GM06990 (cell line): ENCODE results near the gene RNF11.
"Not testable (repeated sequence)": the region's sequence is repeated elsewhere in the genome, so short reads cannot be mapped to it uniquely, and the experiment has no call there.

Experiments
- DNase-seq: peaks from one replicate; pipeline ENCODE4 v3.0.0-alpha.2; 2011; ENCODE audit not compliant: insufficient read length; ENCODE audit errors: extremely low read depth
- H3K27me3 ChIP-seq: replicated peaks from 2 replicates; pipeline ENCODE4 v1.6.0; 2011; ENCODE audit warnings: low read length; ENCODE audit not compliant: control insufficient read depth, insufficient read depth
- H3K36me3 ChIP-seq: 2 replicates; pipeline ENCODE4 v1.5.1; 2011; ENCODE audit warnings: low read length; ENCODE audit not compliant: control insufficient read depth, insufficient read depth
- H3K4me3 ChIP-seq: replicated peaks from 2 replicates; pipeline ENCODE4 v1.5.1; 2011; ENCODE audit warnings: low read depth, mild to moderate bottlenecking, control low read depth, low read length
- CTCF ChIP-seq: IDR thresholded peaks from 2 replicates; pipeline ENCODE4 v1.5.1; 2011; ENCODE audit warnings: low read length, control low read depth, mild to moderate bottlenecking, inconsistent platforms; ENCODE audit not compliant: insufficient read depth, poor library complexity, severe bottlenecking

The RNF11 gene

GRCh38 chr1:51219022-51219421 is 17.1 kb upstream of the RNF11 start:
- no peak for DNase-seq
- Histone ChIP-seq H3K27me3 (no peaks in the 10 kb centered on the region), H3K4me3 (no peak overlapping the region), H3K36me3 (no peaks in the 10 kb centered on the region)
- TF ChIP-seq CTCF, result no peak

GRCh38 chr1:51221529-51221928 is 14.5 kb upstream of the RNF11 start:
- DNase-seq, H3K27me3 ChIP-seq, H3K4me3 ChIP-seq, H3K36me3 ChIP-seq: not testable (repeated sequence)

GRCh38 chr1:51222136-51222787 is 13.8 kb upstream of the RNF11 start:
- DNase-seq, result no peak
- no peaks in the 10 kb centered on the region for H3K27me3 ChIP-seq
- no peaks in the 10 kb centered on the region for H3K36me3 ChIP-seq
- TF ChIP-seq CTCF, result no peak
- no peak overlapping the region for H3K4me3 ChIP-seq

DNA sequence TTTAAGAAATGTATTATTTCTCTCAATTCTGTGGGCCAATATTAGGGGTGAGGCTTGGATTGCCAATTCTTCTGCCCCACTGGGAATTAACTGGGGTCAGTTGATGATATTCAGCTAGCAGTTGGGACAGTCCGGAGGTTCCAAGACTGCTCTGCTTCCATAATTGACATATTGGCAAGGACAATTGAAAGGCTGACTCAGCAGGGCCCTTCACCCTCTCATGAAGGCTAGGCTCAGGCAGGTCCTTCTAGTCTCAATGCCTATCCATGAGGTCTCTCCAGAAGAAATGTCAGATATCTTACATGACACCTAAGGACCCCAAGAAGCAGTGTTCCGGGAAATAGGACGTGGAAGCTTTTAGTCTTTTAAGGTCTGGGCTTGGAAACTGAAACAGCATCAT is 13.3 kb upstream of the RNF11 start:
- Histone ChIP-seq H3K36me3 (no peaks in the 10 kb centered on the region), H3K27me3 (no peaks in the 10 kb centered on the region), H3K4me3 (no peak overlapping the region)
- DNase-seq, result no peak
- no peak for TF ChIP-seq CTCF

DNA sequence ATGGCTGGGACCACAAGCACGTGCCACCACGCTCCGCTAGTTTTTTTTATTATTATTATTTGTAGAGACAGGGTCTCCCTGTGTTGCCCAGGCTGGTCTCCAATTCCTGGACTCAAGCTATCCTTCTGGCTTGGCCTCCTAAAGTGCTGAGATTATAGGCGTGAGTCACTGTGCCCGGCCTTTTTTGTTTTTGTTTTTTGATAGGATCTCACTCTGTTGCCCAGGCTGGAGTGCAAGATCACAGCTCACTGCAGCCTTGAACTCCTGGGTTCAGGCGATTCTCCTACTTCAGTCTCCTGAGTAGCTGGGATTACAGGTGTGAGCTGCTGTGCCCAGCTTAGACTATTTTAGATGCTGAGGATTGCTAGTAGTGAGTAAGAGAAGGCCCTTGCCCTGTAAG is 11.8 kb upstream of the RNF11 start:
- H3K36me3 ChIP-seq, result no peaks in the 10 kb centered on the region
- no peaks in the 10 kb centered on the region for H3K27me3 ChIP-seq
- TF ChIP-seq CTCF, result no peak
- no peak overlapping the region for H3K4me3 ChIP-seq
- no peak for DNase-seq

DNA sequence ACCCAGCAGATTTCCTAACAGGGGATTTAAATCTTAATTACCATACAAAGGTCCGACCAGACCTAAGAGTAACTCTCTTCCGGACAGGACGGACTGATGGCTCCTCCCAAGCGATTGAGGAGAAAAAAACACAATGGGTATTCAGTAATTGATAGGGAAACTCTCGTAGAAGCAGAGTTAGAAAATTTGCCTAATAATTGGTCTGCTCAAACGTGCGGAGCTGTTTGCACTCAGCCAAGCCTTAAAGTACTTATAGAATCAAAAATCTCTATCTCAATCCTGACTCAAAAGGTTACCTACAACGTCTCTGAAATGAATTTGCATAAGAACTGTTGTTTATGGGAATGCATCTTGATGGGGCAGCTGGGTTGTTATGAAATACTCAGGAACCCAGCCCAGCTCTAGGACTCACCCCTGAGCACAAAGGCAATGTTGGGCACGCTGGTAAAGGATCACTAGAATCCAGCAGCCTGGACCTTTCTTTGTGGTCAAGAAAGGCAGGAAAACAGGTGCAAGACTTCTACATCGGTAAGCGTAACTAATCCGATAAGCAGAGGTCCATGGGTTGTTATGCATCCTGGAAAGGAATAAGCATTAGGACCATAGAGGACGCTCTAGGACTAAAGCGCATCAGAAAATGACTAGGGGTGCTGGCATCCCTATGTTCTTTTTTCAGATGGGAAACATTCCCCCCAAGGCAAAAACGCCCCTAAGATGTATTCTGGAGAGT is 8.7 kb upstream of the RNF11 start:
- H3K4me3 ChIP-seq, H3K27me3 ChIP-seq, DNase-seq, H3K36me3 ChIP-seq: not testable (repeated sequence)

GRCh38 chr1:51228471-51228870 is 7.6 kb upstream of the RNF11 start:
- H3K36me3 ChIP-seq, H3K4me3 ChIP-seq, DNase-seq, H3K27me3 ChIP-seq: not testable (repeated sequence)
